Stimulated activated CD4-positive, alpha-beta T cell treated with anti-CD3 and anti-CD28 coated beads, Interleukin-1b, Interleukin-23, amount 100 ng/mL, for 1 hour (primary cell): Measurements from ENCODE around the gene LCE3E.
"Not testable (repeated sequence)": the region's sequence is repeated elsewhere in the genome, so short reads cannot be mapped to it uniquely, and the experiment has no call there.

ENCODE experiments used
- DNase-seq, 2 donors: peaks; one replicate each; pipeline ENCODE4 v3.0.0-alpha.2; 2020; ENCODE audit warnings: low read depth in 2 of 2

Gene LCE3E

GRCh38 chr1:152566681-152567080 is at the start of gene LCE3E:
LCE3E (minus strand) TSS chr1:152566780; CDS start chr1:152566208, 572 bp downstream.
- no peak for DNase-seq

DNA sequence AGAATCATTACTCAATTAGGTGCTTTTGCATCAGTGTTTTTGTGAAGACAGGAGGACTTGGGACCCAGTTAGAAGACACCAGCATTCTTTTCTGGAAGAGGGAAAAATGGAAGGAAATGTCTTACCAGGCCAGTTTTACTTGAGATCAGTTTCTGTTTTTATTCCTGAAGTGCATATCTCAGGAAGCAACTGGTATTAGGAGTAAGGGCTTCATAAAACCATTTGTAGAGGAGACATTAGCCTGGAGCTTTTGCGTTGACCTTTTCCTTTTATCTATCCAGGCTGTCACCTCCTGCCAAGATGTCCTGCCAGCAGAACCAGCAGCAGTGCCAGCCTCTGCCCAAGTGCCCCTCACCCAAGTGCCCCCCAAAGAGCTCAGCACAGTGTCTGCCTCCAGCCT is 46.9 kb upstream of the LCE3E start, which contains the start of gene LCE3B:
TSS of gene LCE3B (plus strand) at position 301 of the 400 bp plus-strand sequence. CDS start at position 301, 0 bp downstream.
- no peak for DNase-seq

DNA sequence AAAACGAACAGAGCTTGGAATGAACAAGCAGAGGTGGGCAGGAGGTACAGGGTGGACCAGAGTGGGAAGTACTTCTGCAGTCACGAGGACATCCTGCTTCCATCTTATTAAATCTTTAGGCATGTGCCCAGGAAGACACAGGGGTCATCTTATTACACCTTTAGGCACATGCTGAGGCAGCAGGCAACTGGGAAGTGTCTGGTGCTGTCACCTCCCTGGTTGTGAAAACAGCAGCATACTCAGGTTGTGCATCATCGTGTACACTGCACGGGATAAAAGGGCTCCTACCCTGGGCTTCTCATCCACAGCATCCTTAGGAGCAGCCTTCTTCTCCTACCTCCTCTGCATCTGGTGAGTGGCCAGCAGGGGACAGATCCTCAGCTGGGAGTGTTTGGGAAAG is 33.4 kb upstream of the LCE3E start, which contains the start of gene LCE3C:
TSS of gene LCE3C (plus strand) at position 301 of the 400 bp plus-strand sequence. CDS start 498 bp downstream, outside the sequence.
- DNase-seq = no peak

DNA sequence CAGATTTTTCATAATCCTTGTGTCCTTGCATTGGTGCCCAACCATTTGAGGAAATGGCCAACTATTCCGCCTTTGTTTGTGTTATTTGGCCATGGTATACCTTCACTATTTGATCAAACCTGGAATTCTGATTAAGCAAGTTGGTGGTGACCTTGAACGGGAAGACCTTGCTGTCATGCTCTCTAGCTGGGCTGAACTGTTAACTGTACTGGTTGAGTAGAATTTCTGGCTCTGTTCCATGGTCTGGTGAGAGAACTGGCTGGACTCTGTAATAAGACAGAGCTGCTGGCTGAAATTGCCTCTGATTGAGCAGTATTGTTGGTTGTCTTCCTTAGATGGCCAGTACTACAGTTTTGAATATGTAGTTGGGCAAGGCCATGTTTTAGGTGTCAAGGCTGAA is 30.4 kb upstream of the LCE3E start:
- DNase-seq = no peak

DNA sequence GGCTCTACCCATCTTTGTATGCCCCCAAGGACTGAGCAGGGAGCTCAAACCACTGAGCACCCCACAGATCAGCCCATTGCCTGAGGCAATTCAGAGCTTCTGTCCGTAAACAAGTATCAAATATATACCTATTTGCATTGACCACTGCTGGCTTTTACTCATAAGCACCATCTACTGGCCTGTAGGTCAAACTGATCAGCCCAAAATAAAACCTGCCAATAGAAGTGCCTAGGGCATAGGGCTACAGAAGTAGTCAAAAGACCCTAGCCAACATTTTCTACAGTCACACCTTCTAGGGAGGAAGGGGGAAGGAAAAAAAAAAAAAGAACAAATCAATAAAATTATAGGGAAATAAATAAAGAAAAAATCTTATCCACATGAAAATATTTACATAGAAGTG is 19.0 kb upstream of the LCE3E start:
- no peak for DNase-seq

- DNase-seq = no peak
Observed at GRCh38 chr1:152582647-152583046, 16.1 kb upstream of the LCE3E start.

DNA sequence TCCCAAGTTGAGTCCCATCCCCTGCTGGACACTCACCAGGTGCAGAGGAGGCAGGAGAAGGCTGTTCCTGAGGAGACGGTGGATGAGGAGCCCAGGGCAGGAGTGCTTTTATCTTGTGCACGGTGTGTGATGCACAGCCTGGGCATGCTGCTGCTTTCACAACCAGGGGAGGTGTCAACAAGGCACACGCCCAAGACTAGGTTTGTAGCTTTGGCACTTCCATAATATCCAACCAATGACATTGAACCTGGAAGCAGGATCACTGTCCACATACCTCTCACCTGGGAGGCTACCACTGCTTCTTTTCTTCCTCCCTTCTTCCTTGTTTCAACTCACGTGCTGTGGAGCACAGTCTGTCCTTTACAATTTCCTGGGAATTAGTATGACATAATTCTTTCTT is 13.9 kb upstream of the LCE3E start, which contains the start of gene LCE3D:
TSS of gene LCE3D (minus strand) at position 84 of the 400 bp plus-strand sequence. CDS start 580 bp downstream, outside the sequence.
- DNase-seq = no peak

- not testable (repeated sequence) for DNase-seq
Observed at GRCh38 chr1:152579526-152579925, 12.9 kb upstream of the LCE3E start.

GRCh38 chr1:152577168-152577567 is 10.6 kb upstream of the LCE3E start:
- no peak for DNase-seq

DNA sequence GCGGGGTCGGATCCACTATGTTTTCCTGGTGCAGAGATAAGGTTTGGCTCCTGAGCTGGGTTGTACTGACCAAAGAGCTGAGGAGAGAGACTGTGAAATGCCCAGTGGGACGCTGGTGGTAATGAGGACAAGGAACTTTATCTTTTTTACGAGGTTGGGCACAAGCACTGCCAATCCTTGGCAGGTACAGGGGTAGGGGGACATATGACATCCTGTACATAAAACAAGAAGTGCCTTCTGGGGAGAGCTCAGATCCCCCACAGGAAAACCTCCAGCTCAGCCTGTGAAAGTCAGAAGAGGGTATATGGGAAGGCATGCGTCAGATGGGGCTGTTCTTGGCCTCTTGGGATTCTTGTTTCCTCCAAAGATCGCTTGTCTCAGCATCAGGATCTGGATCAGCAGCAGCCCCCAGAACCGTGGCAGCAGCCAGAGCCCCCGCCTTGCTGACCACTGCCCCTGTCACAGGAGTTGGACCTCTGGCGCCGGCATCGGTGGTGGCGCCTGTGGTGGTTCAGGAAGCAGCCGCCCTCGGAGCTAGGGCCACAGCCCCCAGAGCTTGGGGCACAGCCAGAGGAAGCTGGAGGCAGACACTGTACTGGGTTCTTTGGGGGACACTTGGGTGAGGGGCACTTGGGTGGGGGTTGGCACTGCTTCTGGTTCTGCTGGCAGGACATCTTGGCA is 905 bp downstream of the LCE3E start:
- no peak for DNase-seq

GRCh38 chr1:152565115-152565514 is 1.5 kb downstream of the LCE3E start:
- DNase-seq = no peak

DNA sequence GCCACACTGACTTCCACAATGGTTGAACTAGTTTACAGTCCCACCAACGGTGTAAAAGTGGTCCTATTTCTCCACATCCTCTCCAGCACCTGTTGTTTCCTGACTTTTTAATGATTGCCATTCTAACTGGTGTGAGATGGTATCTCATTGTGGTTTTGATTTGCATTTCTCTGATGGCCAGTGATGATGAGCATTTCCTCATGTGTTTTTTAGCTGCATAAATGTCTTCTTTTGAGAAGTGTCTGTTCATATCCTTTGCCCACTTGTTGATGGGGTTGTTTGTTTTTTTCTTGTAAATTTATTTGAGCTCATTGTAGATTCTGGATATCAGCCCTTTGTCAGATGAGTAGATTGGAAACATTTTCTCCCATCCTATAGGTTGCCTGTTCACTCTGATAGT is 18.2 kb downstream of the LCE3E start:
- not testable (repeated sequence) for DNase-seq

DNA sequence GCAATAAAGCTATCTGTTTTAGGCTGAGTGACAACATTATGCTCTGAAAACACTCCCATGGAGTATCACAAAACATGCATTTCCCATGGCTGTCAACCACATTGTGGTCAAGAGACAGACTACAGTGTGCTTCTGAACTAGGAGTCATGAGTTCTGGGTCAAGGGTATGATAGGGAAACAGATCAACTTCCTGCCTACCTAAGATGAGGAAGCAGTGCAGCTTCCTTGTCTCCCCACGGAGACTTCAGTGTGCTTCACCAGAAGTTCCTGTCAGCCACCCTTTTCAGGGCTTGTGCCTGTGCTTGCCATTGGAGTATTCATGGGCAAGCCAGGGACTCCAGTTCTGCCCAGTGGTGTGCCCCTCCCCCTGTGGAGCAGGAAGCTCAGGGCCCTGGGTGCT is 19.9 kb downstream of the LCE3E start:
- no peak for DNase-seq

- no peak for DNase-seq
Observed at GRCh38 chr1:152543820-152544219, 22.8 kb downstream of the LCE3E start.

DNA sequence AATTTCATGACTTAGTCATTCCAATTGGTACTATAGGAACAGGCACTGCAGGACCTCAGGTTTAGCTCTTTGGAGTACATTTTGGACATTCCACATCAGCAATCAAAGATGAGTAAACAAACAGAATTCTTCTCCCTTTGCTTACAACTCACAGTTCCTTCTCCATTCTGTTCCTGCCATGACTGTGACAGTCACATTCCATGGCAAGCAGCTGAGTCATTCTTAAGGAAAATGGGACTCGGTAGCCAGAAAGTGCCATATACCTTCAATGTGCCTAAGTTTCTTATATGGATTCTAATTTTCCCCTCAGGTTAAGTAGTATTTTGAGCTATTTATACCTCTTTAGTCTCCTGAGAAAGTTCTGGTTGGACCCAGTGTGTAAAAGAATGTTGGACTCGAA is 26.7 kb downstream of the LCE3E start:
- no peak for DNase-seq

DNA sequence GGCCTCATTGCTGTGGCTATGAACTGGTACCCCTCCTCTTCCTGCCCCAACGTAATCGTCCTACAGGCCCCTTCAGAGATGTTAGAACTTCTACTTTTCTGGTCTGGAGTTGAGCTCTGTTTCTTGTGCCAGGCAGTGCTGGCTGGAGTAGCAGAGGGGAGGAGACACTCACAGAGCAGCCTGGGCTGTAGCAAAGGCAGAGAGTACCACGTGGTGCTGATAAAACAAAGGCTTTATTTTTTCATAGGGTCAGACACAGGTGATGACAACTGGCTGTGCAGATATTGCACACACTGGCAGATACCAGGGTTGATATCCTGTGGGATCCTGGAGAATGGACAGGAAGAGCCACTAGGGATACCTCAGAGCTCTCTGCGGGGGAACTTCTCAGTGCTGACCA is 29.1 kb downstream of the LCE3E start:
- no peak for DNase-seq

DNA sequence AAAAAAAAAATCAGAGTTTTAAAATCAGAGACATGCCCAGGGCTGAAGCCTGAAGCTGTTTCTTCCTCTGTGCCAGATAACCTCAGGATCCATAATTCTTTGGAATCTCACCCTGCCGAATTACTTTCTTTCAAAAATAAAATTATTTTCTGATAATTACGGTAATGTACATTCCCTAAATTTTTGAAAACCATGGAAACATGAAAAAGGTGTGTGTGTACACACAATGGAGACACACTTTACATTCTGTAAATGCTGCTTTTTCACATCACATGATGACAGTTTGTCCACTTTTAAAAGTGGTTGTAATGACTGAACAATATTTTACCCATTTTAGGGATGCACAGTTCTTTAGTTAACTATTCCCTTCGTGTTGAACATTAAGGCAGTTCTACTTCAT is 30.8 kb downstream of the LCE3E start:
- DNase-seq = no peak

GRCh38 chr1:152533327-152533938 is 33.1 kb downstream of the LCE3E start:
- peak in 1 of 2 donors; percentile 4 for DNase-seq

DNA sequence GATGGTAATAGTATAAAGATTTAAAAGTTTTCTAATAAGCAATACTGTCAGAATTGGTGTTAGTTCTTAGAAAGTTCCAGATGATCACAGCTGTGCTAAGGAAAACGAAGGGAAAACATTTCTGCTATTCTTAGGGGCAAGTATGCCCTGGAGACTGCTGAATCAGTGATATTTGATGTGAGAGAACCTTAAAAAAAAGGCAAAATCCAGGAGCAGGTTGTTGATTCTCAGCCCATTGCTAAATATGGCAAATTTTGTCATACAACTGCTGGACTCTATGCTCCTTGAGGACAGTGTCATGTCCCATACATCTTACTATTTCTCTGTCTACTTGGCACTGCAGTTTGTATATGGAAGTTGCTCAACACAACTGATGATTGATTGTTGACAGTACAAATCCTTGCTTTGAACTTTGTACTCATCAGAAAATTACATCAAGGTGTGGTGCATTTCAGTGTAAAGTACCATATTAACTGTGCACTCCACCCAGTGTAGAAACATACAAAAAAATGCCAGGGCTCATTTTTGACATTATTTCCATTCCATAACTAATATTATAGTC is 41.4 kb downstream of the LCE3E start:
- DNase-seq = no peak

DNA sequence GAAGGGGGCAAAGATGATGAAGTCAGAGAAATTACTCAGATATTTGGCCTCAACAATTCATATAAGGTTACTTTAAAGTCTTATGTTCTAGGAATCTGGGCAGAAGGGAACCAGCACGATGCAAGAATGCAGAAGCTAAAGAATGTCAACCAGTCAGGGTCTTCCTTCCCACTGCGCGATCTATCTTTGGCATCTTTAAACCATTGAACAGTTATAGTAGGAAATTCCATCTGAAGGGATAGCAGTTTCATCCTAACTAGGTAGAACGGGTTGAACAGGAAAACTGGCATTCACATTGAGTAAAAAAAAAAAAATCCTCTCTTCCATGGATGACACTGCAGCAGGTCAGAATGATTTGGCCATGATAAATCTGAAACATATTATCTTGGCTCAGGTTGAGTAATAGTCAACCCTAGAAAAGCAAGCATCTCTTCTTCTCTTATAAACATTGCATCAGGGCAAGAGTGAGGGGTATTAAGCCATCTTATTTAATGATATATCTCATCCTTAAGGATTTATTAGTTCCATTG is 46.0 kb downstream of the LCE3E start:
- no peak for DNase-seq

GRCh38 chr1:152519851-152520250 is 46.7 kb downstream of the LCE3E start:
- no peak for DNase-seq

DNA sequence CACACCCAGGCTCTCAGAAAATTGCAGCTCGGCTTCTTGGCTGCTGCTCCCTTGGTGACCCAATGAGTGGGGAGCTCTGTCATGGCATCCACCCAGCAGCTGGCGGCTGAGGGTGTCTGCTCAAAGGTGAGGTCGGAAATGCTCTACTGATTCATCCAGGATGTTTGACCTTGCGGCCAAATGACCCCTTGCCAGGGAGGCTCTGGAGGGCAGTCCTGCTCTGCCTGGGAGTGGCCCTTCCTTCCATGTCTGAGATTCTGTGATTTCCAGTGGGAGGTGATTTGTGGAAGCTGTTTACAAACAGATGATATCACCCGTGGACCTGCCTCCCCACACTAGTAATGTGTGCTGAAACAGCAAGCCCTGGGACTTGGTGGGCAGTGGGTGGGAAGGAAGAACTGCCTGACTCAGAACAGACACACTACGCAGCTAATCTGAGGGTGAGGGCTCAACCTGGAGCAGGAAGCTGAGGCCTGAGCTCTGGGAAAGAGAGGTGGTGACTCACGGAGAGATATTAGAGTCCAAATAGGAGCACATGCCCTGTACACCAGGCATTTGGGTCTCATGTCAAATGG is 49.3 kb downstream of the LCE3E start:
- no peak for DNase-seq
